Endothelial cell of umbilical vein (primary cell): Measurements from ENCODE around the gene PDCD6IP. TPM values are rescaled to one million over a fixed set of nuclear protein-coding genes. Genes with fewer than 3 reads are reported as not detected.

ENCODE experiments used
- BruUV-seq: library from RNA; stranded (reverse); fragments of 400-500 nt; replicated peaks from 2 replicates; lab custom pipeline; 2021; lab: Mats Ljungman, UMichigan
- CTCF ChIA-PET: fragments of 300-600, 350-600 bp; sonication (Branson Sonifier 250); formaldehyde crosslinking; loops from one replicate; lab custom pipeline; 2021; ENCODE audit warnings: antibody characterized with exemption, inconsistent platforms; lab: Charles Lee
- POLR2A ChIA-PET: fragments of 300-600, 350-600 bp; sonication (Branson Sonifier 250); formaldehyde crosslinking; loops from one replicate; lab custom pipeline; 2021; ENCODE audit warnings: antibody characterized with exemption, inconsistent platforms; lab: Charles Lee
- DNase-seq: peaks from one replicate; pipeline ENCODE4 v3.0.0-alpha.2; 2011; ENCODE audit warnings: low read depth, low spot score
- FAIRE-seq: peaks from 2 replicates; lab custom pipeline; 2011; peaks lifted over from hg19 to GRCh38; lab: Jason Lieb, UNC
- H2AFZ ChIP-seq: 2 replicates; pipeline ENCODE4 v1.6.0; 2012; ENCODE audit warnings: low read depth, low read length, control low read depth, inconsistent platforms
- H3K27ac ChIP-seq: 2 replicates; pipeline ENCODE4 v1.5.1; 2011; ENCODE audit warnings: low read depth, mild to moderate bottlenecking, control low read depth, low read length, moderate library complexity; ENCODE audit not compliant: insufficient read depth
- H3K27me3 ChIP-seq, 2 experiments: 2 replicates each; pipeline versions ENCODE4 v1.6.0 to v1.6.1; 2011; ENCODE audit warnings: low read length in 2 of 2, mixed read lengths in 1 of 2; ENCODE audit not compliant: control insufficient read depth in 2 of 2, insufficient read depth in 2 of 2
- H3K36me3 ChIP-seq, 2 experiments: 2 replicates in 1 of 2; 3 replicates in 1 of 2; pipeline ENCODE4 v1.5.1; 2011; ENCODE audit warnings: low read length in 2 of 2, mild to moderate bottlenecking in 1 of 2, moderate library complexity in 1 of 2; ENCODE audit not compliant: control insufficient read depth in 2 of 2, insufficient read depth in 2 of 2; ENCODE audit errors: extremely low read depth in 1 of 2
- H3K4me1 ChIP-seq: 3 replicates; pipeline ENCODE4 v1.5.1; 2011; ENCODE audit warnings: mild to moderate bottlenecking, low read length; ENCODE audit not compliant: control insufficient read depth, insufficient read depth; ENCODE audit errors: extremely low read depth
- H3K4me2 ChIP-seq: 2 replicates; pipeline ENCODE4 v1.6.1; 2011; ENCODE audit warnings: low read length, control low read depth, mixed read lengths; ENCODE audit not compliant: insufficient read depth
- H3K4me3 ChIP-seq, 3 experiments: fragments of 200-600 bp in 1 of 3; sonication (generic), shearing (Covaris generic) in 1 of 3; replicated peaks in 1 of 3; 2 replicates each; pipeline ENCODE4 v1.5.1; 2011 to 2016; ENCODE audit warnings: control low read depth in 3 of 3, low read length in 3 of 3, mild to moderate bottlenecking in 2 of 3, inconsistent platforms in 1 of 3, low read depth in 1 of 3, moderate library complexity in 1 of 3; ENCODE audit not compliant: insufficient read depth in 1 of 3
- H3K79me2 ChIP-seq: 2 replicates; pipeline ENCODE4 v1.6.0; 2012; ENCODE audit warnings: low read length, inconsistent platforms; ENCODE audit not compliant: control insufficient read depth, insufficient read depth
- H3K9ac ChIP-seq: replicated peaks from 2 replicates; pipeline ENCODE3; 2011; ENCODE audit warnings: low read length, control low read depth; ENCODE audit not compliant: insufficient read depth; ENCODE audit errors: extremely low read depth
- H3K9me1 ChIP-seq: replicated peaks from 3 replicates; pipeline ENCODE4 v1.6.0; 2011; ENCODE audit warnings: mild to moderate bottlenecking, low read length; ENCODE audit not compliant: control insufficient read depth, insufficient read depth; ENCODE audit errors: extremely low read depth
- H3K9me3 ChIP-seq: replicated peaks from 2 replicates; pipeline ENCODE4 v1.5.1; 2012; ENCODE audit warnings: low read length, inconsistent platforms; ENCODE audit not compliant: control insufficient read depth, insufficient read depth
- H4K20me1 ChIP-seq: replicated peaks from 2 replicates; pipeline ENCODE3; 2011; ENCODE audit warnings: mild to moderate bottlenecking, low read length; ENCODE audit not compliant: control insufficient read depth, insufficient read depth; ENCODE audit errors: extremely low read depth
- EZH2 ChIP-seq: IDR thresholded peaks from 2 replicates; pipeline ENCODE4 v1.6.1; 2012; ENCODE audit warnings: borderline replicate concordance, low read depth, mild to moderate bottlenecking, moderate library complexity, low read length, inconsistent platforms; ENCODE audit not compliant: severe bottlenecking
- FOS ChIP-seq: IDR thresholded peaks from 2 replicates; pipeline ENCODE4 v1.6.1; 2011; ENCODE audit warnings: mild to moderate bottlenecking, low read length, moderate library complexity, borderline replicate concordance; ENCODE audit not compliant: insufficient read depth
- GATA2 ChIP-seq: IDR thresholded peaks from 2 replicates; pipeline ENCODE4 v1.7.0; 2011; ENCODE audit warnings: low read depth, mild to moderate bottlenecking, moderate library complexity, mixed read lengths, low read length; ENCODE audit not compliant: insufficient read length, insufficient read depth
- JUN ChIP-seq: IDR thresholded peaks from 2 replicates; pipeline ENCODE4 v1.6.1; 2011; ENCODE audit warnings: borderline replicate concordance, low read depth; ENCODE audit not compliant: insufficient read length, insufficient read depth
- MYC ChIP-seq: IDR thresholded peaks from one replicate; pipeline ENCODE4 v1.6.1; 2011; ENCODE audit warnings: mild to moderate bottlenecking, low read depth, low read length
- POLR2A ChIP-seq: IDR thresholded peaks from 2 replicates; pipeline ENCODE4 v1.6.1; 2012; ENCODE audit warnings: low read depth, mild to moderate bottlenecking, control low read depth, low read length
- POLR2AphosphoS5 ChIP-seq: IDR thresholded peaks from 2 replicates; pipeline ENCODE4 v1.6.1; 2012; ENCODE audit warnings: low read depth, mild to moderate bottlenecking, control low read depth, low read length, moderate library complexity; ENCODE audit not compliant: insufficient read depth
- dilution Hi-C: fragments of 300-500 bp; cut with MboI; formaldehyde crosslinking; loops from one replicate; pipeline ENCODE4 v1.15.0; 2019; ENCODE audit warnings: low sequenced_read_pairs; ENCODE audit not compliant: extremely low pct_ligation_motif_present
- intact Hi-C: fragments of 100-400 bp; cut with micrococcal nuclease; formaldehyde crosslinking; loops from one replicate; pipeline ENCODE4 v1.10.0; 2022
- polyA plus RNA-seq, 4 experiments: library from polyadenylated mRNA; depleted of rRNA in 3 of 4; stranded (reverse) in 3 of 4; unstranded in 1 of 4; fragments of >200 nt; gene quantifications; 2 replicates each; pipeline versions ENCODE4 v1.2.1 to v1.2.3, GENCODE V29; 2011 to 2012; ENCODE audit warnings: missing spikeins in 1 of 4
- total RNA-seq: library from RNA; stranded (reverse); gene quantifications from 2 replicates; pipeline ENCODE4 v1.2.3, GENCODE V29; 2021
- TF ChIP-seq, protein P1 (sequence below): IDR thresholded peaks from 2 replicates; pipeline ENCODE4 v1.6.1; 2011; ENCODE audit not compliant: insufficient read depth, insufficient read length
- TF ChIP-seq, protein P2 (sequence below), 2 donors: IDR thresholded peaks; 1 replicate in 1 of 2; 2 replicates in 1 of 2; pipeline ENCODE4 v1.5.1; 2011; ENCODE audit warnings: low read length in 2 of 2, mild to moderate bottlenecking in 2 of 2, moderate library complexity in 2 of 2, control low read depth in 1 of 2, inconsistent platforms in 1 of 2, low read depth in 1 of 2; ENCODE audit not compliant: insufficient read depth in 1 of 2; ENCODE audit errors: extremely low read depth in 1 of 2

PDCD6IP gene
- total and polyA plus RNA-seq, 2 donors (not counting 3 experiments of a cell fraction or from before 2014, with no cell fraction given) = 106 to 265 TPM

DNA sequence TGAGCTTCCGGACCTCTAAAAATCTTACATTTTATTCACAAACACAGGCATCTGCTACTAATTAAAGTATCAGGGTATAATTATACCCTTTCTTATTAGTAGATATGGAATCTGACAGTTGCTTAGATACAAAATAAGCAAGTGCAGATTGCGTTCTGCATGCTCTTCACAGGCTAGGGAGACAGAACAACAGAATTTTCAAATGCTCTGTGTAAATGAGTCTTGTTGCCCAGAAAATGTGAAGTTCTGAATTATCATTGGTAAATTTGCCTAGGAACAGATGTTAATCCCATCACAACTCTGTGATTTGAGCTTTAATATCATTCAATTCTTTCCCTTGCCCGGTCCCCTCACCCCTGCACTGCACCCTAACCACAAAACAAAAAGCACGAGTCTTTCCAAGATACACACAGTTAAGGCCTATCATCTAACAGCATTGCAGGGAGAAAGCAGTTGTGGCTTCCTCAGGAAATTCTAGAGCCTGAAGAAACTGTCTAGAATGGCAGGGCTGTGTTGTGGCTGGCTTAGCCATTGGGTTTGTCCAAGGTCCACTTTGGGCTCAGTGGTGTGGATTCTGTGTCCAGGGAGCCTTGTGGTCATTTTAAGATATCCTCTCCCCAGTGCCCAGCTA, 119.8 kb downstream of the PDCD6IP start:
- H3K4me3 ChIP-seq = no peak overlapping the region
- H3K27ac ChIP-seq = no peak overlapping the region
- no peak overlapping the region for H3K4me2 ChIP-seq
- H3K9ac ChIP-seq = no peak overlapping the region
- intact Hi-C loops = no loop called here
- H3K9me3 ChIP-seq = no peaks in the 10 kb centered on the region
- FAIRE-seq (no peak), DNase-seq (no peak)
- POLR2A ChIA-PET = no interaction called here
- H3K36me3 ChIP-seq = no peaks in the 10 kb centered on the region
- TF ChIP-seq FOS (no peak), POLR2A (no peak), MYC (no peak), GATA2 (no peak), JUN (no peak), POLR2AphosphoS5 (no peak), EZH2 (no peak)
- TF ChIP-seq, protein P1, sequence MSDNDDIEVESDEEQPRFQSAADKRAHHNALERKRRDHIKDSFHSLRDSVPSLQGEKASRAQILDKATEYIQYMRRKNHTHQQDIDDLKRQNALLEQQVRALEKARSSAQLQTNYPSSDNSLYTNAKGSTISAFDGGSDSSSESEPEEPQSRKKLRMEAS = no peak
- TF ChIP-seq, protein P2, sequence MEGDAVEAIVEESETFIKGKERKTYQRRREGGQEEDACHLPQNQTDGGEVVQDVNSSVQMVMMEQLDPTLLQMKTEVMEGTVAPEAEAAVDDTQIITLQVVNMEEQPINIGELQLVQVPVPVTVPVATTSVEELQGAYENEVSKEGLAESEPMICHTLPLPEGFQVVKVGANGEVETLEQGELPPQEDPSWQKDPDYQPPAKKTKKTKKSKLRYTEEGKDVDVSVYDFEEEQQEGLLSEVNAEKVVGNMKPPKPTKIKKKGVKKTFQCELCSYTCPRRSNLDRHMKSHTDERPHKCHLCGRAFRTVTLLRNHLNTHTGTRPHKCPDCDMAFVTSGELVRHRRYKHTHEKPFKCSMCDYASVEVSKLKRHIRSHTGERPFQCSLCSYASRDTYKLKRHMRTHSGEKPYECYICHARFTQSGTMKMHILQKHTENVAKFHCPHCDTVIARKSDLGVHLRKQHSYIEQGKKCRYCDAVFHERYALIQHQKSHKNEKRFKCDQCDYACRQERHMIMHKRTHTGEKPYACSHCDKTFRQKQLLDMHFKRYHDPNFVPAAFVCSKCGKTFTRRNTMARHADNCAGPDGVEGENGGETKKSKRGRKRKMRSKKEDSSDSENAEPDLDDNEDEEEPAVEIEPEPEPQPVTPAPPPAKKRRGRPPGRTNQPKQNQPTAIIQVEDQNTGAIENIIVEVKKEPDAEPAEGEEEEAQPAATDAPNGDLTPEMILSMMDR (IDR thresholded peaks at IDR 0.05; ENCODE audit: extremely low read depth in 1 of 2, insufficient read depth in 1 of 2, low read depth in 1 of 2, low read length in 2 of 2) = no peak
- BruUV-seq = no TSS peak
- H4K20me1 ChIP-seq = no peaks in the 10 kb centered on the region
- H3K79me2 ChIP-seq = no peaks in the 10 kb centered on the region
- no peaks in the 10 kb centered on the region for H3K9me1 ChIP-seq
- CTCF ChIA-PET = interaction anchor here (1.0 to 1.6 kb wide), 2 partner anchors 35 to 1991 kb away, joined by 3 to 4 read pairs; no protein-coding TSS in a partner anchor
- H3K4me1 ChIP-seq = no peaks in the 10 kb centered on the region
- no peak overlapping the region for H2AFZ ChIP-seq
- dilution Hi-C loops = no loop called here
- no peaks in the 10 kb centered on the region for H3K27me3 ChIP-seq

Other genes starting within 250 kb of the PDCD6IP start
- 55.0 and 62.9 TPM in 2 replicates for gene CLASP2, start 80.4 kb upstream of the PDCD6IP start, total RNA-seq
- 11.8 and 15.0 TPM in 2 replicates for gene CLASP2, start 80.4 kb upstream of the PDCD6IP start, polyA plus RNA-seq